ENCODE data around the gene GGT5.
"Not testable (repeated sequence)": the region's sequence is repeated elsewhere in the genome, so short reads cannot be mapped to it uniquely, and the experiment has no call there.

DNA sequence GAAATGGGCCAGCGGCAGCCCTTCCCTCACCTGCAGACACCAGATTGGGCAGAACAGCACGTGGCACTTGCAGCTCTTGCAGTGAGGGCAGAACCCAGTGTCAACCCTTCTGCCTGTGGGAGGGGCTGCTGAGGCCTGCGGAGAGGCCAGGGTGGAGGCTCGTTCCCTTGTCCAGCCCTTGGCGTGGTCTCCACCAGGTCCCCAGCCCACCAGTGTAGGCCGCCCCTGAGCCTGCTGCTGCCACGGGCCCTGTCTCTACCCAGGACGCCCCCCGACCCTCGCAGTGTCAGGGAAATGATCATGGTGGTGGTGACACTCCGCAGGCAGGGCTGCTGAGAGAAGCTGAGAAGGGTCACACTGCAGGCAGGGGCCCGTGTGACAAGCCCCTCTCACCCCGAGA, 11.3 kb upstream of the GGT5 start:
- not testable (repeated sequence) for TF ChIP-seq YY1, FOXA1, SP1, NR2F2 (IDR thresholded peaks at IDR 0.05)
- TF ChIP-seq, protein P1, sequence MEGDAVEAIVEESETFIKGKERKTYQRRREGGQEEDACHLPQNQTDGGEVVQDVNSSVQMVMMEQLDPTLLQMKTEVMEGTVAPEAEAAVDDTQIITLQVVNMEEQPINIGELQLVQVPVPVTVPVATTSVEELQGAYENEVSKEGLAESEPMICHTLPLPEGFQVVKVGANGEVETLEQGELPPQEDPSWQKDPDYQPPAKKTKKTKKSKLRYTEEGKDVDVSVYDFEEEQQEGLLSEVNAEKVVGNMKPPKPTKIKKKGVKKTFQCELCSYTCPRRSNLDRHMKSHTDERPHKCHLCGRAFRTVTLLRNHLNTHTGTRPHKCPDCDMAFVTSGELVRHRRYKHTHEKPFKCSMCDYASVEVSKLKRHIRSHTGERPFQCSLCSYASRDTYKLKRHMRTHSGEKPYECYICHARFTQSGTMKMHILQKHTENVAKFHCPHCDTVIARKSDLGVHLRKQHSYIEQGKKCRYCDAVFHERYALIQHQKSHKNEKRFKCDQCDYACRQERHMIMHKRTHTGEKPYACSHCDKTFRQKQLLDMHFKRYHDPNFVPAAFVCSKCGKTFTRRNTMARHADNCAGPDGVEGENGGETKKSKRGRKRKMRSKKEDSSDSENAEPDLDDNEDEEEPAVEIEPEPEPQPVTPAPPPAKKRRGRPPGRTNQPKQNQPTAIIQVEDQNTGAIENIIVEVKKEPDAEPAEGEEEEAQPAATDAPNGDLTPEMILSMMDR (IDR thresholded peaks at IDR 0.05; ENCODE audit: low read depth, low read length, missing input control): not testable (repeated sequence)
- TF ChIP-seq, protein P2, sequence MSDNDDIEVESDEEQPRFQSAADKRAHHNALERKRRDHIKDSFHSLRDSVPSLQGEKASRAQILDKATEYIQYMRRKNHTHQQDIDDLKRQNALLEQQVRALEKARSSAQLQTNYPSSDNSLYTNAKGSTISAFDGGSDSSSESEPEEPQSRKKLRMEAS (IDR thresholded peaks at IDR 0.05): not testable (repeated sequence)

Data from liver (tissue), 3 donors.